ENCODE results near the gene PSME1. TPM values are rescaled to one million over a fixed set of nuclear protein-coding genes. Genes with fewer than 3 reads are reported as not detected.
A peak's percentile ranks its signal among the peaks of the same experiment; 100 is the strongest.

PSME1 gene
- total and polyA plus RNA-seq, 10 of the 15 experiments (the other 5 are each of a cell fraction or from before 2014, with no cell fraction given): 250 to 1,378 (median 412) TPM

DNA sequence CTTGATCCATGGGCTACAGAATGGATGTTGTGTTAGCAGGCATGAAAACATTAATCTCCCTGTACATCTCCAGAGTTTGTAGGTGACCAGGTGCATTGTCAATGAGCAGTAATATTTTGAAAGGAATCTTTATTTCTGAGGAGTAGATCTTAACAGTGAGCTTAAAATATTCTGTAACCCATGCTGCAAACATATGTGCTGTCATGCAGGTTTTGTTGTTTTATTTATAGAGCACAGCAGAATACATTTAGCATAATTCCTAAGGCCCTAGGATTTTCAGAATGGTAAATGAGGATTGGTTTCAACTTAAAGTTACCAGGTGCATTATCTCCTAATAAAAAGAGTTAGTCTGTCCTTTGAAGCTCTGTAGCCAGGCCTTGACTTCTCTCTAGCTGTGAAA, 9.1 kb upstream of the PSME1 start (continued):
- TF ChIP-seq, protein P1, sequence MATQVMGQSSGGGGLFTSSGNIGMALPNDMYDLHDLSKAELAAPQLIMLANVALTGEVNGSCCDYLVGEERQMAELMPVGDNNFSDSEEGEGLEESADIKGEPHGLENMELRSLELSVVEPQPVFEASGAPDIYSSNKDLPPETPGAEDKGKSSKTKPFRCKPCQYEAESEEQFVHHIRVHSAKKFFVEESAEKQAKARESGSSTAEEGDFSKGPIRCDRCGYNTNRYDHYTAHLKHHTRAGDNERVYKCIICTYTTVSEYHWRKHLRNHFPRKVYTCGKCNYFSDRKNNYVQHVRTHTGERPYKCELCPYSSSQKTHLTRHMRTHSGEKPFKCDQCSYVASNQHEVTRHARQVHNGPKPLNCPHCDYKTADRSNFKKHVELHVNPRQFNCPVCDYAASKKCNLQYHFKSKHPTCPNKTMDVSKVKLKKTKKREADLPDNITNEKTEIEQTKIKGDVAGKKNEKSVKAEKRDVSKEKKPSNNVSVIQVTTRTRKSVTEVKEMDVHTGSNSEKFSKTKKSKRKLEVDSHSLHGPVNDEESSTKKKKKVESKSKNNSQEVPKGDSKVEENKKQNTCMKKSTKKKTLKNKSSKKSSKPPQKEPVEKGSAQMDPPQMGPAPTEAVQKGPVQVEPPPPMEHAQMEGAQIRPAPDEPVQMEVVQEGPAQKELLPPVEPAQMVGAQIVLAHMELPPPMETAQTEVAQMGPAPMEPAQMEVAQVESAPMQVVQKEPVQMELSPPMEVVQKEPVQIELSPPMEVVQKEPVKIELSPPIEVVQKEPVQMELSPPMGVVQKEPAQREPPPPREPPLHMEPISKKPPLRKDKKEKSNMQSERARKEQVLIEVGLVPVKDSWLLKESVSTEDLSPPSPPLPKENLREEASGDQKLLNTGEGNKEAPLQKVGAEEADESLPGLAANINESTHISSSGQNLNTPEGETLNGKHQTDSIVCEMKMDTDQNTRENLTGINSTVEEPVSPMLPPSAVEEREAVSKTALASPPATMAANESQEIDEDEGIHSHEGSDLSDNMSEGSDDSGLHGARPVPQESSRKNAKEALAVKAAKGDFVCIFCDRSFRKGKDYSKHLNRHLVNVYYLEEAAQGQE (IDR thresholded peaks at IDR 0.05; ENCODE audit: low read depth, low read length): no peak
- TF ChIP-seq CREM (IDR thresholded peaks at IDR 0.05; ENCODE audit: low read depth) (no peak), STAT3 (IDR thresholded peaks at IDR 0.05; ENCODE audit: low read depth, low read length) (no peak)
- TF ChIP-seq, protein P2, sequence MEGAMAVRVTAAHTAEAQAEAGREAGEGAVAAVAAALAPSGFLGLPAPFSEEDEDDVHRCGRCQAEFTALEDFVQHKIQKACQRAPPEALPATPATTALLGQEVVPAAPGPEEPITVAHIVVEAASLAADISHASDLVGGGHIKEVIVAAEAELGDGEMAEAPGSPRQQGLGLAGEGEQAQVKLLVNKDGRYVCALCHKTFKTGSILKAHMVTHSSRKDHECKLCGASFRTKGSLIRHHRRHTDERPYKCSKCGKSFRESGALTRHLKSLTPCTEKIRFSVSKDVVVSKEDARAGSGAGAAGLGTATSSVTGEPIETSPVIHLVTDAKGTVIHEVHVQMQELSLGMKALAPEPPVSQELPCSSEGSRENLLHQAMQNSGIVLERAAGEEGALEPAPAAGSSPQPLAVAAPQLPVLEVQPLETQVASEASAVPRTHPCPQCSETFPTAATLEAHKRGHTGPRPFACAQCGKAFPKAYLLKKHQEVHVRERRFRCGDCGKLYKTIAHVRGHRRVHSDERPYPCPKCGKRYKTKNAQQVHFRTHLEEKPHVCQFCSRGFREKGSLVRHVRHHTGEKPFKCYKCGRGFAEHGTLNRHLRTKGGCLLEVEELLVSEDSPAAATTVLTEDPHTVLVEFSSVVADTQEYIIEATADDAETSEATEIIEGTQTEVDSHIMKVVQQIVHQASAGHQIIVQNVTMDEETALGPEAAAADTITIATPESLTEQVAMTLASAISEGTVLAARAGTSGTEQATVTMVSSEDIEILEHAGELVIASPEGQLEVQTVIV (IDR thresholded peaks at IDR 0.05; ENCODE audit: borderline replicate concordance, partially characterized antibody): no peak

DNA sequence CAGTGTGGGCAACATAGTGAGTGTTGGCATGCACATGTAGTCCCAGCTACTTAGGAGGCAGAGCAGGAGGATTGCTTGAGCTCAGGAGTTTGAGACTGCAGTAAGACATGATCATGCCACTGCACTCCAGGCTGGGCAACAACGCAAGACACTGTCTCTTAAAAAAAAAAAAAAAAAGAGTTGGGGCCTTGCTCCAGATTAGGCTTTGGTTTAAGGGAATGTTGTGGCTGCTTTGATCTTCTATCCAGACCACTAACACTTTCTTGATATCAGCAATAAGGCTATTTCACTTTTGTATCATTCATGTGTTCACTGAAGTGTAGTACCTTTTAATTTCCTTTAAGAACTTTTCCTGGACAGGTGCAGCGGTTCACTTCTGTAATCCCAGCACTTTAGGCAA, 8.3 kb upstream of the PSME1 start:
- Histone ChIP-seq H3K36me3 (ENCODE audit: control insufficient read depth in 2 of 2, insufficient read depth in 2 of 2, low read length in 1 of 2) (peaks cover 2 to 4% of the 10 kb centered on the region in 2 experiments; a peak in 3 of 4 replicates), H3K4me3 (peak overlapping the region; percentile 37; the same call in 1 of the 2 replicates), H3K9me3 (replicated peaks; ENCODE audit: control insufficient read depth, insufficient read depth, low read length) (no peaks in the 10 kb centered on the region), H3K27ac (ENCODE audit: control insufficient read depth, insufficient read depth) (peak overlapping the region; percentile 42), H3K79me2 (ENCODE audit: control insufficient read depth, insufficient read depth, low read length) (no peaks in the 10 kb centered on the region), H2AFZ (ENCODE audit: control insufficient read depth, low read depth, low read length) (no peak overlapping the region), H3K4me2 (ENCODE audit: control insufficient read depth, insufficient read depth) (peak overlapping the region; percentile 41; the same call in 1 of the 2 replicates), H4K20me1 (ENCODE audit: control insufficient read depth, insufficient read depth) (no peaks in the 10 kb centered on the region), H3K27me3 (replicated peaks in 1 of 2; ENCODE audit: control insufficient read depth in 2 of 2, insufficient read depth in 2 of 2, low read length in 1 of 2) (no peaks in the 10 kb centered on the region), H3K9ac (ENCODE audit: control insufficient read depth, insufficient read depth, low read length) (no peak overlapping the region), H3K4me1 (ENCODE audit: control insufficient read depth, insufficient read depth, low read length) (peaks cover 33% of the 10 kb centered on the region)
- TF ChIP-seq TCF7 (IDR thresholded peaks at IDR 0.05; ENCODE audit: borderline replicate concordance) (0 out of 2 replicates have a peak, but pooled peaks have one; percentile 39), RUNX3 (IDR thresholded peaks at IDR 0.05; ENCODE audit: low read length) (peak; percentile 71), JUNB (IDR thresholded peaks at IDR 0.05) (0 out of 2 replicates have a peak, but pooled peaks have one; percentile 15), MEF2B (IDR thresholded peaks at IDR 0.05; ENCODE audit: partially characterized antibody, poor library complexity, severe bottlenecking) (no peak)
- DNase-seq (ENCODE audit: low read depth, low spot score): no peak
- FAIRE-seq: peak; percentile 27
- intact Hi-C loops (cut with micrococcal nuclease; ENCODE audit: unreplicated experiment): no loop called here
- RAD21 ChIA-PET (ENCODE audit: unreplicated experiment): interaction anchor here (1.6 to 2.9 kb wide), 3 partner anchors 8 to 33 kb away, joined by 6 to 16 read pairs (median 11); partner anchors contain the start of genes DCAF11, IRF9, NRL and PSME1
- CTCF ChIA-PET: interaction anchor here (0.8 to 1.2 kb wide), 4 partner anchors 9 to 88 kb away, joined by 3 to 4 read pairs (median 4); partner anchors contain the start of genes IRF9 and MDP1
- POLR2A ChIA-PET: interaction anchor here (5.9 to 17.1 kb wide), 2 partner anchors 8 to 12 kb away, joined by 52 to 276 read pairs; partner anchors contain the start of genes DCAF11, EMC9, FITM1 and NRL
- 52% methylated on average over 1 of the region's 2 CpGs for WGBS (ENCODE audit: insufficient coverage, insufficient replicate concordance, low lambda C conversion rate, missing lambda C conversion rate)
- SMC1A ChIA-PET (ENCODE audit: uncharacterized antibody, unreplicated experiment): interaction anchor here (1.0 to 6.1 kb wide), 7 partner anchors 8 to 34 kb away, joined by 3 to 47 read pairs (median 4); partner anchors contain the start of genes DCAF11, IRF9, NRL and PSME1
- BruUV-seq (replicated peaks): no TSS peak
- no peak; the same call in 2 of the 3 replicates for ATAC-seq
- in situ Hi-C loops (cut with MboI): no loop called here
